Activated B cell treated with CpG ODN at 0.5 μM for 24 hours (primary cell): ENCODE results near the gene AK2. TPM values are rescaled to one million over a fixed set of nuclear protein-coding genes. Genes with fewer than 3 reads are reported as not detected.

Experiments
- ATAC-seq: fragments of 200-7000 bp; cut with Tn5 transposase; one replicate; pipeline ENCODE4 v1.10.0; 2021; ENCODE audit warnings: low read depth, mild to moderate bottlenecking, moderate library complexity
- CTCF ChIA-PET: fragments of 350-600 bp; sonication (Branson Sonifier 250); formaldehyde crosslinking; loops from one replicate; lab custom pipeline; 2021; ENCODE audit warnings: antibody characterized with exemption; lab: Charles Lee
- POLR2A ChIA-PET: fragments of 350-600 bp; sonication (Branson Sonifier 250); formaldehyde crosslinking; loops from one replicate; lab custom pipeline; 2021; ENCODE audit warnings: antibody characterized with exemption; lab: Charles Lee
- DNase-seq: peaks from one replicate; pipeline ENCODE4 v3.0.0; 2022
- H3K27ac Mint-ChIP-seq: one replicate; pipeline ENCODE4 v1.8.0; 2020; ENCODE audit warnings: mixed read lengths
- H3K27me3 Mint-ChIP-seq: one replicate; pipeline ENCODE4 v1.8.0; 2021; ENCODE audit warnings: mixed read lengths
- H3K36me3 Mint-ChIP-seq: one replicate; pipeline ENCODE4 v1.8.0; 2021; ENCODE audit warnings: low read depth, mixed read lengths
- H3K4me1 Mint-ChIP-seq: one replicate; pipeline ENCODE4 v1.8.0; 2021; ENCODE audit warnings: mixed read lengths
- H3K4me3 Mint-ChIP-seq: one replicate; pipeline ENCODE4 v1.8.0; 2020; ENCODE audit warnings: mild to moderate bottlenecking, mixed read lengths
- H3K9me3 Mint-ChIP-seq: one replicate; pipeline ENCODE4 v1.8.0; 2020; ENCODE audit warnings: mixed read lengths
- CTCF ChIP-seq: fragments of 200-600 bp; IDR thresholded peaks from one replicate; pipeline ENCODE4 v1.8.0; 2022; ENCODE audit warnings: antibody characterized with exemption, mild to moderate bottlenecking
- intact Hi-C: fragments of 100-400 bp; cut with micrococcal nuclease; formaldehyde crosslinking; loops from one replicate; pipeline ENCODE4 v1.15.1; 2024
- total RNA-seq: library from RNA; stranded (reverse); gene quantifications from 2 replicates; pipeline ENCODE4 v1.2.3, GENCODE V29; 2022

AK2 gene
- total RNA-seq, 1 donor from 2014 or later, result 162 TPM

DNA sequence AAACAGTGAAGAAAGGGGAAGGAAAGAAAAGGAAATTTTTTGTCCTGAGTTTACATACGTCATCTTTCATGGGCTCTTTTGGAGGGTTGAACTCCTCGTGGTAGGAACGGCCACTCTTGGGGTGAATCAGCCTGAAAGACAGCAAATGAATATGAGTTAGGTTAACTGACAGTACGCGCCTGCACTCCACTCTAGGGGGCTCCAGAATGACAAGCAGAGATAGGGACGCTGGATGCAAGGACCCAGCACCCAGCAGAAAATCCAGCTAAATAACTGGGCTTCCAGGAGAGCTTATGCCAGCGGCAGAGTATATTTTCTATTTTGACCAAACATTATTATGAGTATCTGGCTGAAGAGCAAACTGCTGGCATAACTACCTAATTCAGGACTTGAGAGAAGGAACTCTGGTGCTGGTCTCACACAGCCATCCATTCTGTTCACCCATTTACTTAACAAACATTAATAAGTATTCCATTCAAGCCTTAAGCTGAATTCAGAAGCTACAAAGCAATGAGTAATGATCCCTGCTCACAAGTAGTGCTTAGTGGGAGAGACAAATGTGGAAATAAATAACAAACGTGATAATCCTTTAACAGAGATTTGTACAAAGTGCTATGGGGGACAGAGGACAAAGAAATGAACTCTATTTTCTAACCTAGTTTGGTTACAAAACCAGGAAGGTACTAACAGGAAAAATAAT is 22.1 kb downstream of the AK2 start:
- POLR2A ChIA-PET, result no interaction called here
- H3K27me3 Mint-ChIP-seq, result no peaks in the 10 kb centered on the region
- CTCF ChIA-PET, result interaction anchor here (1.5 to 1.6 kb wide), 2 partner anchors 13 to 41 kb away, joined by 4 to 5 read pairs; no protein-coding TSS in a partner anchor
- no peak for TF ChIP-seq CTCF
- intact Hi-C loops, result no loop called here
- H3K4me1 Mint-ChIP-seq, result no peaks in the 10 kb centered on the region
- no peak overlapping the region for H3K4me3 Mint-ChIP-seq
- peaks cover 79% of the 10 kb centered on the region for H3K36me3 Mint-ChIP-seq
- H3K27ac Mint-ChIP-seq, result no peak overlapping the region
- DNase-seq (no peak), ATAC-seq (no peak)
- no peaks in the 10 kb centered on the region for H3K9me3 Mint-ChIP-seq

GRCh38 chr1:33013791-33014190 is 22.9 kb downstream of the AK2 start:
- POLR2A ChIA-PET, result no interaction called here
- intact Hi-C loops, result no loop called here
- ATAC-seq (no peak), DNase-seq (no peak)
- TF ChIP-seq CTCF, result no peak
- no peaks in the 10 kb centered on the region for H3K9me3 Mint-ChIP-seq
- H3K27ac Mint-ChIP-seq, result no peak overlapping the region
- no peaks in the 10 kb centered on the region for H3K4me1 Mint-ChIP-seq
- CTCF ChIA-PET, result no interaction called here
- H3K36me3 Mint-ChIP-seq, result peaks cover 79% of the 10 kb centered on the region
- H3K4me3 Mint-ChIP-seq, result no peak overlapping the region
- no peaks in the 10 kb centered on the region for H3K27me3 Mint-ChIP-seq

GRCh38 chr1:33012165-33012564 is 24.5 kb downstream of the AK2 start:
- H3K27ac Mint-ChIP-seq, result no peak overlapping the region

DNA sequence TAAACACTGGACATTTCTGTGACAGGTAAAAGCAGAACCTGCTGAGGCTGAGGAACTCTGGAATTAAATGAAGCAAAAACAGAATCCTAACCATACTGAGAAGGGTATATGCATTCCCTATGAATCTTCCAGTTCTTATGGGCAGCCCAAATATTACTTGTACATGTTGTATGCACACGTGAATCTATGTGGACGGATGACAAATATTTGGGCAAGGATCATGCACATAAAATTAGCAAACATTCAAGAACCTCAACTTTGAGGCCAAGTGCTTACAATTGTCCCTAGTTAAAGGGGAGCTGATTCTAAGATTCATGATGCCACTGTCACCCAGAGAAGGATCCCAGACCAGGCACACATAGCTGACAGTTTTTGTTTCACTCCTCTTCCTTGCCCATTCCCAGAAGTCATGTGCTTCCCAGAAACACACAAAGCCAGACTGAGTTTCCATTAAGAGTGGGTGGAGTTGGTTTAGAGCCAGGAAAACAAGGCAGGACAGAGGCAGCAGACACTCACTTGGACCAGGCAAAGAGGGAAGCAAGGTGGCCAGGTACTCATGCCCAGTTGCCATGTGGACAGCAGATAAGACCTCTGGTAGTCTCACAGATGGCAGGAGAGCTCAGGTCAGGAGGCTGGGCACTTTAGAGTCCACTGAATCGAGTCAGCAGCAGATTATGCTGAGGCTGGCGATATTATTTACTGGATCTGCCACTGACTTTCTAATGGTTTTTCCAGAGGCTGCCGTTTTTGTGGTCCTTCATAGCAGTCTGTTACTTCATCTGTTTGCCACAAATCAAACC is 25.6 kb downstream of the AK2 start:
- POLR2A ChIA-PET, result no interaction called here

More at GRCh38 chr1:33012165-33012564, 24.5 kb downstream of the AK2 start:
- no peak for TF ChIP-seq CTCF
- DNase-seq (no peak), ATAC-seq (no peak)
- POLR2A ChIA-PET, result interaction anchor here (0.6 kb wide), 1 partner anchor 45 kb away, joined by 4 read pairs; no protein-coding TSS in a partner anchor
- no peaks in the 10 kb centered on the region for H3K4me1 Mint-ChIP-seq
- intact Hi-C loops, result no loop called here
- no peaks in the 10 kb centered on the region for H3K9me3 Mint-ChIP-seq
- CTCF ChIA-PET, result no interaction called here
- peaks cover 78% of the 10 kb centered on the region for H3K36me3 Mint-ChIP-seq
- H3K4me3 Mint-ChIP-seq, result no peak overlapping the region
- no peaks in the 10 kb centered on the region for H3K27me3 Mint-ChIP-seq

More for the DNA sequence above, 25.6 kb downstream of the AK2 start:
- Mint-ChIP-seq H3K27ac (no peak overlapping the region), H3K36me3 (peaks cover 80% of the 10 kb centered on the region), H3K27me3 (no peaks in the 10 kb centered on the region), H3K4me3 (no peak overlapping the region), H3K9me3 (no peaks in the 10 kb centered on the region), H3K4me1 (no peaks in the 10 kb centered on the region)
- TF ChIP-seq CTCF, result no peak
- CTCF ChIA-PET, result interaction anchor here (7.4 kb wide), 1 partner anchor 77 kb away, joined by 92 read pairs; no protein-coding TSS in a partner anchor
- intact Hi-C loops, result no loop called here
- ATAC-seq (no peak), DNase-seq (no peak)
